NT2/D1 (cell line): ENCODE results near the gene NELL2.

Experiments
- SUZ12 ChIP-seq: IDR thresholded peaks from 2 replicates; pipeline ENCODE4 v1.6.1; 2011; ENCODE audit not compliant: insufficient read length, insufficient read depth; ENCODE audit errors: extremely low read depth
- ZNF274 ChIP-seq: IDR thresholded peaks from 2 replicates; pipeline ENCODE4 v1.6.1; 2011; ENCODE audit warnings: mild to moderate bottlenecking, low read depth, low read length

DNA sequence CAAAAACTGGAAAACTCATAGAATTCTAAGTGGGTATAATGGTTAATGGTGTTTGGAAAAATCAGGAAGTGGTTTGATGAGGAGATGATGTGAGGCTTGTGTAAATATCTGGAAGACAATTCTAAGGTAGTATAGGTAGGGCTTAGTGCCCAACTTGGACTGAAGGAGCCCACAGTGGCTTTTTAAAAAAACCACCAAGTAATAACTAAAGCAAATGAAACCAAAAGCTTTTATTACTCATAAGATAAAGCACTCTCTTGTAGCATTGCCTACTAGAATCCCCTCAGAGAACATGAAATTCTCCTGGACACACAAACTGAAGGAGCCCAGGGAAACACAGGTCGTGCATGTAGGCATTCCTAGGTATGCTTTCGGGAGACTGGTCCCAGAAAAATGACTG is 324.5 kb downstream of the NELL2 start:
- TF ChIP-seq ZNF274, result no peak
- TF ChIP-seq SUZ12, result no peak
